Stimulated activated CD4-positive, alpha-beta T cell treated with anti-CD3 and anti-CD28 coated beads, Interleukin-15, amount 100 ng/mL, for 24 hours (primary cell): ENCODE results near the gene ZNF536.
"Not testable (repeated sequence)": the region's sequence is repeated elsewhere in the genome, so short reads cannot be mapped to it uniquely, and the experiment has no call there.

ENCODE experiments used
- DNase-seq: peaks from one replicate; pipeline ENCODE4 v3.0.0-alpha.2; 2020

The ZNF536 gene

GRCh38 chr19:30448386-30449077 lies 76.3 kb downstream of the ZNF536 start:
- DNase-seq = no peak

GRCh38 chr19:30449078-30449590 lies 77.0 kb downstream of the ZNF536 start:
- no peak for DNase-seq

- no peak for DNase-seq
Observed at GRCh38 chr19:30449673-30450072, 77.5 kb downstream of the ZNF536 start.

- DNase-seq = no peak
Observed at GRCh38 chr19:30450100-30450499, 77.9 kb downstream of the ZNF536 start.

- DNase-seq = no peak
Observed at GRCh38 chr19:30450835-30451321, 78.7 kb downstream of the ZNF536 start.

- DNase-seq = no peak
Observed at GRCh38 chr19:30452931-30453330, 80.7 kb downstream of the ZNF536 start.

- DNase-seq = no peak
Observed at GRCh38 chr19:30453743-30454142, 81.6 kb downstream of the ZNF536 start.

GRCh38 chr19:30455881-30456280 lies 83.7 kb downstream of the ZNF536 start:
- DNase-seq = no peak

- no peak for DNase-seq
Observed at GRCh38 chr19:30457484-30457883, 85.3 kb downstream of the ZNF536 start.

- no peak for DNase-seq
Observed at GRCh38 chr19:30459859-30460258, 87.7 kb downstream of the ZNF536 start.

- DNase-seq = no peak
Observed at GRCh38 chr19:30464162-30464561, 92.0 kb downstream of the ZNF536 start.

GRCh38 chr19:30466598-30466997 lies 94.4 kb downstream of the ZNF536 start:
- not testable (repeated sequence) for DNase-seq

GRCh38 chr19:30467239-30467638 lies 95.1 kb downstream of the ZNF536 start:
- DNase-seq = no peak

GRCh38 chr19:30469774-30470173 lies 97.6 kb downstream of the ZNF536 start:
- DNase-seq = no peak

GRCh38 chr19:30471441-30471840 lies 99.3 kb downstream of the ZNF536 start:
- DNase-seq = no peak

- no peak for DNase-seq
Observed at GRCh38 chr19:30473334-30473867, 101.2 kb downstream of the ZNF536 start.

- no peak for DNase-seq
Observed at GRCh38 chr19:30476997-30477396, 104.8 kb downstream of the ZNF536 start.

GRCh38 chr19:30479231-30479630 lies 107.0 kb downstream of the ZNF536 start:
- DNase-seq = no peak

- DNase-seq = no peak
Observed at GRCh38 chr19:30480097-30480496, 107.9 kb downstream of the ZNF536 start.

GRCh38 chr19:30481063-30481462 lies 108.9 kb downstream of the ZNF536 start:
- no peak for DNase-seq

- DNase-seq = no peak
Observed at GRCh38 chr19:30481823-30482222, 109.6 kb downstream of the ZNF536 start.

GRCh38 chr19:30482956-30483355 lies 110.8 kb downstream of the ZNF536 start:
- no peak for DNase-seq

GRCh38 chr19:30486250-30486649 lies 114.1 kb downstream of the ZNF536 start:
- DNase-seq = not testable (repeated sequence)

- DNase-seq = no peak
Observed at GRCh38 chr19:30487178-30487577, 115.0 kb downstream of the ZNF536 start.

GRCh38 chr19:30488191-30488590 lies 116.0 kb downstream of the ZNF536 start:
- DNase-seq = no peak
